Prostate gland (tissue), 2 donors: ENCODE data around the gene DLG2. TPM values are rescaled to one million over a fixed set of nuclear protein-coding genes. Genes with fewer than 3 reads are reported as not detected.

Experiments
- DNase-seq: peaks from one replicate; pipeline ENCODE4 v3.0.0-alpha.2; 2019; ENCODE audit warnings: low spot score
- H3K27ac ChIP-seq, 2 donors: fragments of 200-600 bp; sonication (generic); 2 replicates each; pipeline ENCODE4 v1.5.1; 2017 to 2019
- H3K27me3 ChIP-seq: fragments of 200-600 bp; sonication (generic); replicated peaks from 2 replicates; pipeline ENCODE4 v1.5.1; 2019; ENCODE audit not compliant: insufficient read depth
- H3K36me3 ChIP-seq, 2 donors: fragments of 200-600 bp; sonication (generic); 1 replicate in 1 of 2; 2 replicates in 1 of 2; pipeline versions ENCODE4 v1.5.1 to v1.8.1; 2017 to 2019
- H3K4me1 ChIP-seq: fragments of 200-600 bp; sonication (generic); replicated peaks from 2 replicates; pipeline ENCODE4 v1.5.1; 2019
- H3K4me3 ChIP-seq, 2 donors: fragments of 200-600 bp; sonication (generic); 2 replicates each; pipeline ENCODE4 v1.5.1; 2017 to 2019
- H3K9me3 ChIP-seq: fragments of 200-600 bp; sonication (generic); 2 replicates; pipeline ENCODE4 v1.5.1; 2017
- POLR2A ChIP-seq: fragments of 450-650 bp; IDR thresholded peaks from one replicate; pipeline ENCODE4 v1.6.1; 2016; ENCODE audit warnings: antibody characterized with exemption, mild to moderate bottlenecking
- POLR2AphosphoS5 ChIP-seq: sonication (generic); formaldehyde crosslinking; IDR thresholded peaks from one replicate; pipeline ENCODE4 v1.6.1; 2017; ENCODE audit warnings: antibody characterized with exemption
- WGBS: methylation state at CpG from one replicate; pipeline ENCODE4 v1.1.5; 2018; 5-methylcytosine and 5-hydroxymethylcytosine counted together
- intact Hi-C: fragments of 100-400 bp; cut with DNase I; formaldehyde crosslinking; loops from one replicate; pipeline ENCODE4 v1.14.2; 2022
- total RNA-seq, 2 donors: library from RNA; depleted of rRNA; stranded (reverse); fragments of >200 nt; gene quantifications; one replicate each; pipeline ENCODE4 v1.1.0, GENCODE V29; 2016
- TF ChIP-seq, protein P1 (sequence below), 4 experiments: fragments of 200-600 bp in 2 of 4; fragments of 450-650 bp in 2 of 4; sonication (generic) in 2 of 4; IDR thresholded peaks; 1 replicate in 3 of 4; 2 replicates in 1 of 4; pipeline ENCODE4 v1.5.1; 2016 to 2019; ENCODE audit warnings: antibody characterized with exemption in 4 of 4, mild to moderate bottlenecking in 2 of 4, moderate library complexity in 2 of 4

DLG2 gene
- total RNA-seq, 2 donors from 2014 or later, result 9.8 to 16.2 TPM

- no peaks in the 10 kb centered on the region for H3K27me3 ChIP-seq
- H3K9me3 ChIP-seq, result no peaks in the 10 kb centered on the region
- 80% methylated on average over 4 of the region's 4 CpGs for WGBS
- TF ChIP-seq, protein P1, sequence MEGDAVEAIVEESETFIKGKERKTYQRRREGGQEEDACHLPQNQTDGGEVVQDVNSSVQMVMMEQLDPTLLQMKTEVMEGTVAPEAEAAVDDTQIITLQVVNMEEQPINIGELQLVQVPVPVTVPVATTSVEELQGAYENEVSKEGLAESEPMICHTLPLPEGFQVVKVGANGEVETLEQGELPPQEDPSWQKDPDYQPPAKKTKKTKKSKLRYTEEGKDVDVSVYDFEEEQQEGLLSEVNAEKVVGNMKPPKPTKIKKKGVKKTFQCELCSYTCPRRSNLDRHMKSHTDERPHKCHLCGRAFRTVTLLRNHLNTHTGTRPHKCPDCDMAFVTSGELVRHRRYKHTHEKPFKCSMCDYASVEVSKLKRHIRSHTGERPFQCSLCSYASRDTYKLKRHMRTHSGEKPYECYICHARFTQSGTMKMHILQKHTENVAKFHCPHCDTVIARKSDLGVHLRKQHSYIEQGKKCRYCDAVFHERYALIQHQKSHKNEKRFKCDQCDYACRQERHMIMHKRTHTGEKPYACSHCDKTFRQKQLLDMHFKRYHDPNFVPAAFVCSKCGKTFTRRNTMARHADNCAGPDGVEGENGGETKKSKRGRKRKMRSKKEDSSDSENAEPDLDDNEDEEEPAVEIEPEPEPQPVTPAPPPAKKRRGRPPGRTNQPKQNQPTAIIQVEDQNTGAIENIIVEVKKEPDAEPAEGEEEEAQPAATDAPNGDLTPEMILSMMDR (IDR thresholded peaks at IDR 0.05), result no peak
- TF ChIP-seq POLR2A, result no peak
- no peak for TF ChIP-seq POLR2AphosphoS5
- H3K36me3 ChIP-seq, result no peaks in the 10 kb centered on the region
- intact Hi-C loops, result no loop called here
- no peaks in the 10 kb centered on the region for H3K4me1 ChIP-seq
- H3K4me3 ChIP-seq, result no peak overlapping the region
- no peak overlapping the region for H3K27ac ChIP-seq
- no peak for DNase-seq
Observed at GRCh38 chr11:85109141-85109540, 518.0 kb downstream of the DLG2 start.

- no peaks in the 10 kb centered on the region for H3K4me1 ChIP-seq
- H3K27ac ChIP-seq, result no peak overlapping the region
- H3K27me3 ChIP-seq, result no peaks in the 10 kb centered on the region
- intact Hi-C loops, result no loop called here
- no peak for TF ChIP-seq POLR2A
- TF ChIP-seq, protein P1 (IDR thresholded peaks at IDR 0.05), result no peak
- TF ChIP-seq POLR2AphosphoS5, result no peak
- H3K9me3 ChIP-seq, result no peaks in the 10 kb centered on the region
- no peaks in the 10 kb centered on the region for H3K36me3 ChIP-seq
- no peak for DNase-seq
- no peak overlapping the region for H3K4me3 ChIP-seq
Observed at GRCh38 chr11:85105868-85106267, 521.3 kb downstream of the DLG2 start.

- no peaks in the 10 kb centered on the region for H3K27me3 ChIP-seq
- no peak overlapping the region for H3K4me3 ChIP-seq
- no peaks in the 10 kb centered on the region for H3K9me3 ChIP-seq
- WGBS, result 90% methylated on average over 3 of the region's 3 CpGs
- no peak for DNase-seq
- no peaks in the 10 kb centered on the region for H3K4me1 ChIP-seq
- H3K27ac ChIP-seq, result no peak overlapping the region
- TF ChIP-seq, protein P1 (IDR thresholded peaks at IDR 0.05), result no peak
- TF ChIP-seq POLR2AphosphoS5, result no peak
- no peak for TF ChIP-seq POLR2A
- no peaks in the 10 kb centered on the region for H3K36me3 ChIP-seq
- intact Hi-C loops, result no loop called here
Observed at GRCh38 chr11:85099522-85099921, 527.6 kb downstream of the DLG2 start.

GRCh38 chr11:85098996-85099395 lies 528.1 kb downstream of the DLG2 start:
- Histone ChIP-seq H3K9me3 (no peaks in the 10 kb centered on the region), H3K36me3 (no peaks in the 10 kb centered on the region), H3K4me1 (no peaks in the 10 kb centered on the region), H3K27ac (no peak overlapping the region), H3K4me3 (no peak overlapping the region), H3K27me3 (no peaks in the 10 kb centered on the region)
- TF ChIP-seq, protein P1 (IDR thresholded peaks at IDR 0.05), result no peak
- no peak for TF ChIP-seq POLR2A
- no peak for DNase-seq
- intact Hi-C loops, result no loop called here
- WGBS, result 41% methylated on average over 4 of the region's 4 CpGs

- TF ChIP-seq POLR2A (no peak), POLR2AphosphoS5 (no peak)
- TF ChIP-seq, protein P1 (IDR thresholded peaks at IDR 0.05), result no peak
- no peaks in the 10 kb centered on the region for H3K9me3 ChIP-seq
- H3K4me3 ChIP-seq, result no peak overlapping the region
- H3K27ac ChIP-seq, result no peak overlapping the region
- H3K27me3 ChIP-seq, result no peaks in the 10 kb centered on the region
- no peak for DNase-seq
- intact Hi-C loops, result no loop called here
- H3K36me3 ChIP-seq, result no peaks in the 10 kb centered on the region
- no peaks in the 10 kb centered on the region for H3K4me1 ChIP-seq
- WGBS, result 93% methylated on average over 6 of the region's 6 CpGs
Observed at GRCh38 chr11:85096939-85097338, 530.2 kb downstream of the DLG2 start.
